Astrocyte of the cerebellum (primary cell): ENCODE measurements around the gene NUDT22.

ENCODE experiments used
- DNase-seq: peaks from one replicate; pipeline ENCODE4 v3.0.0-alpha.2; 2011; ENCODE audit warnings: low read depth
- H3K4me3 ChIP-seq: 2 replicates; pipeline ENCODE4 v1.5.1; 2011; ENCODE audit warnings: mild to moderate bottlenecking, low read depth, low read length, moderate library complexity
- CTCF ChIP-seq: IDR thresholded peaks from 2 replicates; pipeline ENCODE4 v1.5.1; 2012; ENCODE audit warnings: low read length, low read depth, moderate library complexity, mild to moderate bottlenecking; ENCODE audit errors: missing control alignments
- in situ Hi-C: cut with HindIII; loops from 2 replicates; pipeline ENCODE4 v1.10.0; 2017; ENCODE audit warnings: low sequenced_read_pairs

The NUDT22 gene

GRCh38 chr11:64183890-64184289 lies 42.2 kb upstream of the NUDT22 start:
- no peak overlapping the region for H3K4me3 ChIP-seq
- TF ChIP-seq CTCF = no peak
- no peak for DNase-seq
- in situ Hi-C loops = no loop called here

GRCh38 chr11:64185175-64185692 lies 40.8 kb upstream of the NUDT22 start:
- peak; percentile 44 for DNase-seq
- TF ChIP-seq CTCF = peak; percentile 32
- in situ Hi-C loops = no loop called here
- peak overlapping the region; percentile 49 for H3K4me3 ChIP-seq

- peak; percentile 100 for DNase-seq
- H3K4me3 ChIP-seq = peak within 1 kb of the TSS; percentile 49
- in situ Hi-C loops = no loop called here
- peak; percentile 47 for TF ChIP-seq CTCF
Measured at GRCh38 chr11:64185693-64186491, 40.2 kb upstream of the NUDT22 start, which contains the start of gene STIP1. Gene STIP1, plus strand, starts transcription at chr11:64186171. Its CDS starts 91 bp downstream, at chr11:64186262.

- H3K4me3 ChIP-seq = no peak overlapping the region
- no peak for TF ChIP-seq CTCF
- in situ Hi-C loops = no loop called here
- no peak for DNase-seq
Measured at GRCh38 chr11:64186492-64187165, 39.4 kb upstream of the NUDT22 start.

GRCh38 chr11:64192434-64192833 lies 33.6 kb upstream of the NUDT22 start:
- no peak for DNase-seq
- H3K4me3 ChIP-seq = no peak overlapping the region
- TF ChIP-seq CTCF = no peak
- in situ Hi-C loops = no loop called here

GRCh38 chr11:64196626-64197025 lies 29.4 kb upstream of the NUDT22 start:
- in situ Hi-C loops = no loop called here
- no peak for DNase-seq
- no peak for TF ChIP-seq CTCF
- no peak overlapping the region for H3K4me3 ChIP-seq
